LNCaP clone FGC (cell line): ENCODE measurements around the gene UGGT2.
"Not testable (repeated sequence)": the region's sequence is repeated elsewhere in the genome, so short reads cannot be mapped to it uniquely, and the experiment has no call there.

Experiments used
- DNase-seq: peaks from one replicate; pipeline ENCODE4 v3.0.0-alpha.2; 2011; ENCODE audit warnings: low read depth
- H3K4me3 ChIP-seq: 2 replicates; pipeline ENCODE4 v1.5.1; 2011; ENCODE audit warnings: mild to moderate bottlenecking, low read depth, low read length, control low read depth
- TF ChIP-seq, protein P1 (sequence below): IDR thresholded peaks from 2 replicates; pipeline ENCODE4 v1.5.1; 2012; ENCODE audit warnings: mild to moderate bottlenecking; ENCODE audit not compliant: control insufficient read depth, insufficient read depth; ENCODE audit errors: extremely low read depth

Gene UGGT2

DNA sequence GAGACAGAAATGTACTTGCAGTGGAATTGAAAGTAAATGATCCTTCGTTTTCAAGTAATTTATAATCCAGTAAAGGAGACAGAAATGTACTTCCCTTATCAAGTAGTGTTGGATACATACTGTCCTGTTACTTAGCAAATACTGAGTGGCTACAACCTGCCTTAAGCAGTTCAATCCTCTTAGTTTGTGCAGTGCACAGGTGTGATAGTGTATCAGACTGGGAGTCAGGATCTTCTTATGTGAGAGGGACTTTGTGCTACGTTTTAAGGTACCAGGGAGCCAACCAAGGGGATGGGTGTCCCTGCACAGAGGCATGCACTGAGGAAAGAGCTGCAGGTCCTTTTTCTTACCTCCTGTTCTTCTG is 265.1 kb downstream of the UGGT2 start:
- DNase-seq, result no peak
- TF ChIP-seq, protein P1, sequence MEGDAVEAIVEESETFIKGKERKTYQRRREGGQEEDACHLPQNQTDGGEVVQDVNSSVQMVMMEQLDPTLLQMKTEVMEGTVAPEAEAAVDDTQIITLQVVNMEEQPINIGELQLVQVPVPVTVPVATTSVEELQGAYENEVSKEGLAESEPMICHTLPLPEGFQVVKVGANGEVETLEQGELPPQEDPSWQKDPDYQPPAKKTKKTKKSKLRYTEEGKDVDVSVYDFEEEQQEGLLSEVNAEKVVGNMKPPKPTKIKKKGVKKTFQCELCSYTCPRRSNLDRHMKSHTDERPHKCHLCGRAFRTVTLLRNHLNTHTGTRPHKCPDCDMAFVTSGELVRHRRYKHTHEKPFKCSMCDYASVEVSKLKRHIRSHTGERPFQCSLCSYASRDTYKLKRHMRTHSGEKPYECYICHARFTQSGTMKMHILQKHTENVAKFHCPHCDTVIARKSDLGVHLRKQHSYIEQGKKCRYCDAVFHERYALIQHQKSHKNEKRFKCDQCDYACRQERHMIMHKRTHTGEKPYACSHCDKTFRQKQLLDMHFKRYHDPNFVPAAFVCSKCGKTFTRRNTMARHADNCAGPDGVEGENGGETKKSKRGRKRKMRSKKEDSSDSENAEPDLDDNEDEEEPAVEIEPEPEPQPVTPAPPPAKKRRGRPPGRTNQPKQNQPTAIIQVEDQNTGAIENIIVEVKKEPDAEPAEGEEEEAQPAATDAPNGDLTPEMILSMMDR, result no peak
- no peak overlapping the region for H3K4me3 ChIP-seq

DNA sequence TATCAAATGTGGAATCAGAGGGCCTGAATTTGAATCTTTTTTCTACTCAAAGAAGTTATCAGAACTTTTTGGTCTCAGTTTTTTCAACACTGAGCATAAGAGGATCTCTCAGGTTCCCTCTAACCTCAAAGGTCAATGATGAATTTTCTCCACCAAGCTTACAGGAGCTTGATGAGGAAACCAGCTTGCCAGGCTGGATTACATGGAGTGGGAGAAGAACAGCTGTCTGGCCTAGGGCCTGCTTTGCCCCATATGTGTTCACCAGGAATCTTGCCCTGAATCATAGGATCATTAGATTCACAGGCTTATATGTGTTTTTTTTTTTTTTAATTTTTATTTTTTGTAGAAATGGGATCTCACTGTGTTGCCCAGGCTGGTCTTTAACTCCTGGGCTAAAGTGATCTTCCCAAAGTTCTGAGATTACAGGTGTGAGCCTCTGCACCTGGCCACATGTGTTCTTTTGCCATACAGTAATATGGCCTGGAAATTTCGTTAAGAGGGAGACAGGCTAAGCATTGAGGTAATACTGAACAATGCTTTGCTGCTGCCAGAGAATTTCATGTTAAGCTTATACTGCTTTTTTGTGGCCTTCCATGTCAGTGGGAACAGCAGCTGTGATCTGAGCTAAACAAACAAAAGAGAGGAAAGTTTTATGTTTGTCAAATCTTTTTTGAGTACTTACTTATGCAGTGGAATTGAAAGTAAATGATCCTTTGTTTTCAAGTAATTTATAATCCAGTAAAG is 265.7 kb downstream of the UGGT2 start:
- DNase-seq, result no peak
- TF ChIP-seq, protein P1, result no peak
- H3K4me3 ChIP-seq, result no peak overlapping the region

DNA sequence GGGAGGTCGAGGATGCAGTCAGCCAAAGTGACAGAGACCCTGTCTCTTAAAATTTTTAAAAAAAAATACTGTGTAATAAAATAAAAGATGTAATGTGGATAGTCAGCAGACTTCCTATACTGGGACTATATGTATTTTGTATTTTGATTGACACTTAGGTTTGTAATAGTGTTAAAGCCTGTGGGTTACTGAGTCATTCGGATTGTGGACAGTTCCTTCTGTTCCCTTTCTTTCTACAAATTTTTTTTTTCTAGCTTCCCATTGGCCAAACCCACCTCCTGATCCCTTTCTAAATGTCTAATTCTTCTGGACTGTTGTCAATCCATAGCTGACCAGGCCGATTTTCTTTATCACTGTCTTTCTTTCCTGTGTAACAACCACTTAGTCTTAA is 268.3 kb downstream of the UGGT2 start:
- TF ChIP-seq, protein P1, result no peak
- DNase-seq, result no peak
- H3K4me3 ChIP-seq, result no peak overlapping the region

DNA sequence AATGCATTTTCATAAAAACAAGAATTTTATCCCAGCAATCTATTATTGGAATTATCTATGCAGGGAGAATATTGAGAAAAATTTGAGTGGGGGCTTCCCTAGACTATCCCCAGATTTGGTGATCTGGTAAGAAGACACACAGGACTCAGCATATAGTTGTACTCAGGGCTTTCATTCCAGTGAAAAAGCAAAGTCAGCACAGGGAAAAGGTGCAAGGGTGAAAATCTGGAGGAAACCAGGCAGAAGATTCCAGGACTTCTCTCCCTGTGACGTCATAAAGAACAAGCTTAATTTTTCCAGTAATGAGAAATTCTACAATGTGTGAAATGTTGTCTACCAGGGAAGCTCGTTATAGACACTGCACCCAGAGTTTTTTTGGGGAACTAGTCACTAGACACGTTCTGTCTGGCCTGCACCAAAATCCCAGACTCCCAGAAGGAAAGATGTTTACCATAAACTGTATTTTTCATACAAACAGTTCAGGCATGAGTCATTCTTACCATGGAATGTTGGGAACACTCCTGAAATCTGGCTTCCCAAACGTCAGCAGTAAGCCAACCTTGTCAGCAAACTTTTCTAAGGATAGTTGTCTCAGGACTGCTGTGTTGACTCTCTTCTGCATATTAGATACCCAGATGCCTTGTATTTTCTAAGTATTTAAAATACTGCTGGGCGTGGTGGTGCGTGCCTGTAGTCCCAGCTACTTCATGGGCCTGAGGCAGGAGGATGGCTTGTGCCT is 268.9 kb downstream of the UGGT2 start:
- no peak overlapping the region for H3K4me3 ChIP-seq
- DNase-seq, result no peak
- TF ChIP-seq, protein P1, result no peak

DNA sequence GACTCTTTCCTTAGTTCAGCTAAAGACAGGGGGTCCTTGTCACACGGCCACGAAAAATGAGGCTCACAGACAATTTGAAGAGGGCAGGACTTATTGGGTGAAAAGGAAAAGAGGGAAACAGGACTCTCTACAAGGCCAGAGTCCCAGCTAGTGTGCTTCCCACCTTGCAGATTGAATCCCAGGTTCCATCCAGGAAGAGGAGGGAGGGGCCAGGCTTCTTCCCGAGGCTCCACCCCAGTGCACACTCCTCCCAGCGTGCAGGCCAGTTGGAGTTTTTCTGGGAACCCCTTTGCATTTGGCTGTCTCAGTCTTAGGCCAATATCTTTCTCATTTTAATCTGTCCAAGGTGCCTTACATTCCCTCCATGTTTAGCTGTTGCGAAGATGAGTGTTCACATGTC is 269.5 kb downstream of the UGGT2 start:
- no peak for DNase-seq
- TF ChIP-seq, protein P1, result no peak
- H3K4me3 ChIP-seq, result no peak overlapping the region

DNA sequence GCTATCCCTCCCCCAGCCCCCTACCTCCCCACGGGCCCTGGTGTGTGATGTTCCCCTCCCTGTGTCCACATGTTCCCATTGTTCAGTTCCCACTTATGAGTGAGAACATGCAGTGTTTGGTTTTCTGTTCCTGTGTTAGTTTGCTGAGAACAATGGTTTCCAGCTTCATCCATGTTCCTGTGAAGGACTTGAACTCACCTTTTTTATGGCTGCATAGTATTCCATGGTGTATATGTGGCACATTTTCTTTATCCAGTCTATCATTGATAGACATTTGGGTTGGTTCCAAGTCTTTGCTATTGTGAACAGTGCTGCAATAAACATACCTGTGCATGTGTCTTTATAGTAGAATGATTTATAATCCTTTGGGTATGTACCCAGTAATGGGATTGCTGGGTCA is 271.3 kb downstream of the UGGT2 start:
- not testable (repeated sequence) for DNase-seq, H3K4me3 ChIP-seq

DNA sequence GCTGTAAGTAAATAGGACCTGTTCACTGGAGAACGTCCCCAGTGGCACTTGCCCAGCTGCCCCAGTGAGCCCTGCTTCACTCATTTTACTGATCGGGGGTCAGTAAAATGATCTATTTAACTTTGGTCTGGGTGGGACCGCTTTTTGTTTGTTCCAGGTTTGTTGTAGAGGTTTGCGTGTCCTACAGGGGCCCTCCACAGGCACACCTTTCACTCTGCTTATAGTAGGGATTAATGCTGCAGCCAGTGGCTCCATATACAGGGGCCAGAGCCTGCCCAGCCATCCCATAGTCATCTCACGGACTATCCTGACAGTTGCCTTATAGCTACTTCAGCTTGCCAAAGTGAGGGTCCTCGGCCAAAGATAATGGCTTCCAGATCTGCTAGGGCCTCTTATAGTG is 272.2 kb downstream of the UGGT2 start:
- TF ChIP-seq, protein P1, result no peak
- DNase-seq, result no peak
- H3K4me3 ChIP-seq, result no peak overlapping the region
